RWPE1 (cell line): ENCODE data around the gene ADORA1.

ENCODE experiments used
- CTCF ChIA-PET: fragments of 350-600 bp; sonication (Branson Sonifier 250); formaldehyde crosslinking; extraction: SDS; loops from one replicate; lab custom pipeline; 2021; lab: Yijun Ruan, JAX
- POLR2A ChIA-PET: fragments of 400-600 bp; formaldehyde crosslinking; extraction: SDS; loops from one replicate; lab custom pipeline; 2020; ENCODE audit warnings: antibody characterized with exemption; ENCODE audit not compliant: low non-redundant PET; lab: Yijun Ruan, JAX
- DNase-seq: peaks from one replicate; pipeline ENCODE4 v3.0.0; 2012; ENCODE audit warnings: low spot score
- H3K27ac ChIP-seq: fragments of 450-650 bp; 2 replicates; pipeline ENCODE4 v1.5.1; 2017
- CTCF ChIP-seq: fragments of 450-650 bp; conservative IDR thresholded peaks from 2 replicates; pipeline ENCODE4 v1.5.1; 2017; ENCODE audit warnings: low read depth, mild to moderate bottlenecking

The ADORA1 gene

DNA sequence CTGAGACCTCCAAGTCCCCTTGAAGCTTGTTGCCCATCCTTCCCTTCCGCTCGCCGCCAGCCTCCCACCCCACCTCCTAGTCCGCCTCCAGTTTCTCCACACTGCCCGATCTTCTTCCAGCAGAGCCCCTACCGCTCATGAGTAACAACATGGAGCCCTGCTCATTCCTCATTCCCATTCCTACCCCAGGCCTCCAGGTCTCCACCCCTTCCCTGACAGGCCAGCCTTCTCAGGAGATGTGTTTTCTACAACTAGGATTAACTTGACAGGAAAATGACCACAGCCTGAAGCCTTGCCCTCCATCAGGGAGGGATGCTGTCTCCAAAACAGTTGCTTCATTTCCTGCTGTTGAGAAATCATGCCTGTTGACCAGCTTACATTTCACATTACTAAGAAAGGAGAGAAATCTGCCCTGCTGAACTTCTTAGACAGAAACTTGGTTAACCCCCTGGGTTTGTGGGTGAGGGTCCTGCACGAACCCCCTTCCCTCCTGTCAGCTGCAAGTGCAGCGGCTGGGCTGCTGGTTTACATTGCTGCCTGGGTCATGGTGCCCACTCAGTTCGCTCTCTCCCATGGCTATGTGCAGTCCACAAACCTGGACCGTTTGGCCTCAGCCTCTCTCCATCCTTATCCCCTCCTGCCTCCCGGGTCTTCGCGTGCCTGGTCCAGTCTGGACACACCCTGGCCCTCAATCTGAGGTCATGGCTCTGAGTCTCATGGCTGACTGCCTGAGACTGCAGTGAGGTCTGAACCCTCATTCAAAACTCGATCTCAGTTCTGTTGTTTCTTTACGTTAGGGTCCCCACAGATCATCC is 75.1 kb downstream of the ADORA1 start:
- CTCF ChIA-PET: interaction anchor here (0.7 kb wide), 1 partner anchor 64 kb away, joined by 9 read pairs; no protein-coding TSS in a partner anchor
- POLR2A ChIA-PET: no interaction called here
- H3K27ac ChIP-seq: peak overlapping the region; percentile 81
- no peak for DNase-seq
- TF ChIP-seq CTCF: no peak

DNA sequence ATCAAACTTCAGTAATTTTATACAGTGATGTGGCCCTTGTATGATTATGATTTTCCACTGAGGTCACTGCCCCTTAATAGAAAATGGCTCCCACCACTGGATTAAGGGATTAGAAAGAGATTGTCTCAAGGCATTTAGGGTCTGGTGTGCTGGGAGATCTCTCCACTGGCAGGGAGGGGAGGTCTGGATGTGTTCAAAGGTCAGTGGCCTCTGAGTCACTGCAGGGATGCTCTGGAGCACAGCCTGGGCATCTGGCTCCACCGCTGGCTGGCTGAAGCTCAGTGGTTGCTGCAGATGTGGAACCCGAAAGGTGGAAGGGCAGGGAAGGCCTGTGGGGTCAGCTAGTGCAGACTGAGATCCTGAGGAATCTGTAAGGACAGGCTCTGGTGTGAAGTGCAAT is 77.2 kb downstream of the ADORA1 start:
- no peak overlapping the region for H3K27ac ChIP-seq
- CTCF ChIA-PET: interaction anchor here (0.6 to 2.4 kb wide), 2 partner anchors 11 to 1602 kb away, joined by 4 to 12 read pairs; no protein-coding TSS in a partner anchor
- DNase-seq: no peak
- POLR2A ChIA-PET: no interaction called here
- no peak for TF ChIP-seq CTCF

DNA sequence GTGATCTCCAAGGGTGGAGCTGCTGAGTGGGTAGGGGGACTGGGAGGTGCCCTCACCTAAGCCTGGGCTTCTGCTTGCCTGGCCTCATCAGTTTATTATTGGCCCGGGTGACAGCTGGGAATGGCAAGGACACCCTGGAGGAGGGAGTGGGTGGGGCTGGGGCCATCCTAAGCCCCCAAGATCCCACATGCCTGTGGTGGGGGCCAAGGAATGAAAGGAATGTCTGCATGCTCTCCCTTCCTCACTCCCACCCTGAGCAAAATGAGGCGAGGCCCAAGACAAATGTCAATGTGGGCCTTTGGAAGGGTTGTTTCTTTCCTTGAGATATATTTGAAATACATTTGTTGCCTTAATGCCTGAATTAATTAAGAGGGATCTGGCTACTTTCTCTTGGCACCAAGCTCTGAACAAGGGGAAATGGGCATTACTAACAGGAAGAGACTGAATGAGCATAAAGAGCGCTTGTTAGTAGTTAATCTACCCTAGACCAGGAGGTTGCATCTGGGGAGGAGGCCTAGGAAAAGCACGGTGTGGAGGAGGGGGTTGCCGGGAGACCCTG is 78.7 kb downstream of the ADORA1 start:
- TF ChIP-seq CTCF: no peak
- ChIA-PET POLR2A (no interaction called here), CTCF (interaction anchor here (1.0 to 2.2 kb wide), 3 partner anchors 10 to 61 kb away, joined by 3 to 10 read pairs (median 6); no protein-coding TSS in a partner anchor)
- H3K27ac ChIP-seq: no peak overlapping the region
- no peak for DNase-seq

DNA sequence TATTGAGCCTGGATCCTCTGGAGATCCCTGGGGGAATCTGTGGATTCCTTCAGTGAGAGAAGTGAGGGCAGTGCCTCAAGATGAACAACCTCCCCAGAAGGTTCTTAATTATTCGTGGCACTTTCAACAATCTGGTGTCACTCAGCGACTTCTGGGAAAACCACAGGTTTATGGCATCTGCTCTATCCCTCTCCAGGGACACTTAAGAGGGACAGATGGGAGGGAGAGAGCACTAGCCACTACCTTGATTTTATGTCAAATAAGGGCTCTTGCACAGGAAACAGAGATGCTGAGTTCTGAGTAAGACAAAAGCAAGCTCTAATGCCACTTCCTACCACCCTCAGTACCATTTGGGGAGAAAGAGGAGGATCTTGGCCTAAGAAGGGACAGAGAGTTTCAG is 80.2 kb downstream of the ADORA1 start:
- H3K27ac ChIP-seq: no peak overlapping the region
- TF ChIP-seq CTCF: no peak
- POLR2A ChIA-PET: no interaction called here
- DNase-seq: no peak
- CTCF ChIA-PET: interaction anchor here (0.5 to 2.2 kb wide), 6 partner anchors 8 to 1095 kb away, joined by 3 to 10 read pairs (median 3); no protein-coding TSS in a partner anchor

GRCh38 chr1:203208181-203208580 is 80.7 kb downstream of the ADORA1 start:
- no peak overlapping the region for H3K27ac ChIP-seq
- ChIA-PET CTCF (interaction anchor here (0.5 to 2.2 kb wide), 5 partner anchors 8 to 1095 kb away, joined by 3 to 6 read pairs (median 3); no protein-coding TSS in a partner anchor), POLR2A (no interaction called here)
- DNase-seq: no peak
- no peak for TF ChIP-seq CTCF

GRCh38 chr1:203210350-203210749 is 82.8 kb downstream of the ADORA1 start:
- no peak overlapping the region for H3K27ac ChIP-seq
- no peak for TF ChIP-seq CTCF
- DNase-seq: no peak
- ChIA-PET POLR2A (no interaction called here), CTCF (interaction anchor here (2.1 kb wide), 1 partner anchor 92 kb away, joined by 10 read pairs; no protein-coding TSS in a partner anchor)
